WERI-Rb-1 (cell line): ENCODE data around the gene STPG4.
"Not testable (repeated sequence)": the region's sequence is repeated elsewhere in the genome, so short reads cannot be mapped to it uniquely, and the experiment has no call there.

Source experiments
- DNase-seq: peaks from one replicate; pipeline ENCODE4 v3.0.0-alpha.2; 2020
- H3K27ac ChIP-seq: fragments of 250-450 bp; sonication (Bioruptor Pico); 2 replicates; pipeline ENCODE4 v1.5.1; 2020; ENCODE audit warnings: mild to moderate bottlenecking, moderate library complexity
- H3K27me3 ChIP-seq: fragments of 250-450 bp; sonication (Bioruptor Pico); 2 replicates; pipeline ENCODE4 v1.5.1; 2021; ENCODE audit warnings: mild to moderate bottlenecking, low read depth, moderate library complexity; ENCODE audit not compliant: insufficient read depth, severe bottlenecking
- H3K36me3 ChIP-seq: fragments of 250-450 bp; sonication (Bioruptor Pico); 2 replicates; pipeline ENCODE4 v1.5.1; 2020; ENCODE audit warnings: mild to moderate bottlenecking, moderate library complexity
- H3K4me3 ChIP-seq: 2 replicates; pipeline ENCODE4 v1.5.1; 2011; ENCODE audit warnings: low read depth, mild to moderate bottlenecking, control low read depth, low read length
- H3K9me3 ChIP-seq: fragments of 250-450 bp; sonication (Bioruptor Pico); 2 replicates; pipeline ENCODE4 v1.5.1; 2021; ENCODE audit warnings: mild to moderate bottlenecking, moderate library complexity; ENCODE audit not compliant: severe bottlenecking
- TF ChIP-seq, protein P1 (sequence below): IDR thresholded peaks from 2 replicates; pipeline ENCODE4 v1.5.1; 2011; ENCODE audit warnings: low read depth, mild to moderate bottlenecking, control low read depth, inconsistent platforms, low read length

The STPG4 gene

DNA sequence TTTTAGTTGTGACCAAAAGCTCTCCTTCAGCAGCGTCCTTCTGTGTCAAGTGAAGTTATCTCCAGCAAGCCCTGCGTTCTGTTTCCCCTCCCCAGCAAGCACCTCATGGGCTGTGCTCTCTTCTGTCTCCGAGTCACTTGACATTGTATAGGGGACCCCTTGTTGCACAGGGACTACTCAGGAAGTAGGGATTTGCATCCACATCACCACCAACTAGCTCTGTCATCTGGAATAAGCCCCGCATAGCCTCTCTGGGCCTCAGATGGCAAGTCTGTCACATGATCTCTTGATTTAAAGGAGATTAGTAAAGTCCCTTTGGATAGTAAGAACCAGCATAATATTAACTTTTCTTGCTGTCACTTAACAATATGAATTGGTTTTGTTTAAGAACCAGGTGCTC, 32.0 kb upstream of the STPG4 start:
- Histone ChIP-seq H3K27ac (peak overlapping the region; percentile 57), H3K9me3 (no peaks in the 10 kb centered on the region), H3K27me3 (no peaks in the 10 kb centered on the region), H3K36me3 (no peaks in the 10 kb centered on the region), H3K4me3 (no peak overlapping the region)
- peak; percentile 87 for DNase-seq
- TF ChIP-seq, protein P1, sequence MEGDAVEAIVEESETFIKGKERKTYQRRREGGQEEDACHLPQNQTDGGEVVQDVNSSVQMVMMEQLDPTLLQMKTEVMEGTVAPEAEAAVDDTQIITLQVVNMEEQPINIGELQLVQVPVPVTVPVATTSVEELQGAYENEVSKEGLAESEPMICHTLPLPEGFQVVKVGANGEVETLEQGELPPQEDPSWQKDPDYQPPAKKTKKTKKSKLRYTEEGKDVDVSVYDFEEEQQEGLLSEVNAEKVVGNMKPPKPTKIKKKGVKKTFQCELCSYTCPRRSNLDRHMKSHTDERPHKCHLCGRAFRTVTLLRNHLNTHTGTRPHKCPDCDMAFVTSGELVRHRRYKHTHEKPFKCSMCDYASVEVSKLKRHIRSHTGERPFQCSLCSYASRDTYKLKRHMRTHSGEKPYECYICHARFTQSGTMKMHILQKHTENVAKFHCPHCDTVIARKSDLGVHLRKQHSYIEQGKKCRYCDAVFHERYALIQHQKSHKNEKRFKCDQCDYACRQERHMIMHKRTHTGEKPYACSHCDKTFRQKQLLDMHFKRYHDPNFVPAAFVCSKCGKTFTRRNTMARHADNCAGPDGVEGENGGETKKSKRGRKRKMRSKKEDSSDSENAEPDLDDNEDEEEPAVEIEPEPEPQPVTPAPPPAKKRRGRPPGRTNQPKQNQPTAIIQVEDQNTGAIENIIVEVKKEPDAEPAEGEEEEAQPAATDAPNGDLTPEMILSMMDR, result no peak

DNA sequence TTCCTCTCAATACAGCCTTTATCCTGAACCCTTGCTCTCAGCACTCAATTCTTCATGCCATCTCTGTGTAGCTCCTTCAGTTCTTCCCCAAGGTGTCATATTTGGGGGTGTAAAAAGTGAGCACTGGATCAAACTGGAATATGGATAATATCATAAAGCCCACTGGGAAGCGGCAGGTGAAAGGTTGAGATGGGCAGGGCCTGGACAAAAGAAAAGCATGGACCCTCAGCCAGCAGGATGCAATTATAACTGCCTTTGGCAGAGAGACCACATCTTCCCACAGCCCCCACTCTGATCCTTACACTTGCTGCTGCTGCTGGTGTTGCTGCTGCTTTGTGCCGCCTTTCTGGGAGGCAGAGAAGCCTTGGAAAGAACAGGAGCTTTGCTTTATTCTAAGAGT, 31.2 kb upstream of the STPG4 start:
- no peaks in the 10 kb centered on the region for H3K9me3 ChIP-seq
- H3K4me3 ChIP-seq, result no peak overlapping the region
- H3K27ac ChIP-seq, result peak overlapping the region; percentile 57
- H3K27me3 ChIP-seq, result no peaks in the 10 kb centered on the region
- DNase-seq, result no peak
- TF ChIP-seq, protein P1, result no peak
- no peaks in the 10 kb centered on the region for H3K36me3 ChIP-seq

DNA sequence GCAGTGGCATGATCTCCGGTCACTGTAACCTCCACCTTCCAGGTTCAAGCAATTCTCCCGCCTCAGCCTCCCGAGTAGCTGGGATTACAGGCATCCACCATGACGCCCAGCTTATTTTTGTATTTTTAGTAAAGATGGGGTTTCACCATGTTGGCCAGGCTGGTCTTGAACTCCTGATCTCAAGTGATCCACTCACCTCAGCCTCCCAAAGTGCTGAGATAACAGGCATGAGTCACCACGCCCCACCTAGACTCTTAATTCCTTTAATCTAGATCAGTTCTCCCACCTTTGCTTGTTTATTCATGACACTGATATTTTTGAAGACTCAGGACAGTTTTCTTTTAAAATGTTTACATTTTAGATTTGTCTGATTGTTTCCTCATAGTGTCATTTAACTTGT, 30.0 kb upstream of the STPG4 start:
- H3K27ac ChIP-seq, H3K36me3 ChIP-seq, H3K27me3 ChIP-seq, DNase-seq, H3K9me3 ChIP-seq, H3K4me3 ChIP-seq: not testable (repeated sequence)

DNA sequence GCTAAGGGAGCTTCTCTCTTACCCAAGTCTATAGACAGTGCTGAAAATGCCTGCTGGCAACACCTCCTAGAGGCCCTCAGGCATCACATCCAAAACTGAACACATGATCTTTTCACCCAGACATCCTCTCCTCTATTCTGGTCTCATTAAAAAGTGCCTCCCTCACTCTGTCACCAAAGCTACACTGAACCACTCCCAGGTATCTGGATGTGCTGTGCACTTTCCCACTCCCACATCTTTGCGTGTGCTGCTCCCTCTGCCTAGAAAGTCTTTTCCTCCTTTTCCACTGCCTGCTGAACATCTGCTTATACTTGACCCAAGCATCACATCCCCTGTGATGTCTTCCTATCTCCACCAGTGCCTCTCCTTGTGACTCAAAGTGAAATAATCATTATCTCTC, 26.1 kb upstream of the STPG4 start:
- H3K27ac ChIP-seq, result no peak overlapping the region
- DNase-seq, result no peak
- H3K4me3 ChIP-seq, result no peak overlapping the region
- peaks cover 1% of the 10 kb centered on the region for H3K36me3 ChIP-seq
- no peaks in the 10 kb centered on the region for H3K9me3 ChIP-seq
- H3K27me3 ChIP-seq, result no peaks in the 10 kb centered on the region
- TF ChIP-seq, protein P1, result no peak

DNA sequence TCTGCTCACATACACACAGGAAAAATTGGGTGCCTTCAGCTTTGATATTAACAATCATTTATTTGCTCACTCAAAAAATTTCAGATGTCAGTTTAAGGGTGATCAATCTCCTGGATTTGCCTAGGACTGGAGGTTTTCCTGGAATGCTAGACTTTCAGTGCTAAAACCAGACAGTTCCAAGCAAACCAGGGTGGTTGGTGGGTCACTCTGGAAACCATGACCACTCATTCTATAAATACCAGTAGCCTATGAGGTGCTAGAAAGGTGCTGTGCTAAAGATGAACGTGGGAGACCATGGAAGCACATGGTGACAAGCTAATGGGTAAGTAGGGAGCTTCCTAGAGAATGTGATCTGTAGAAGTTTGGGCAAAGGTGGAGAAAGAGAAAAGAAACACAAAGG, 25.4 kb upstream of the STPG4 start:
- no peaks in the 10 kb centered on the region for H3K9me3 ChIP-seq
- H3K4me3 ChIP-seq, result no peak overlapping the region
- H3K27ac ChIP-seq, result no peak overlapping the region
- TF ChIP-seq, protein P1, result no peak
- H3K36me3 ChIP-seq, result peaks cover 5% of the 10 kb centered on the region
- H3K27me3 ChIP-seq, result no peaks in the 10 kb centered on the region
- no peak for DNase-seq

DNA sequence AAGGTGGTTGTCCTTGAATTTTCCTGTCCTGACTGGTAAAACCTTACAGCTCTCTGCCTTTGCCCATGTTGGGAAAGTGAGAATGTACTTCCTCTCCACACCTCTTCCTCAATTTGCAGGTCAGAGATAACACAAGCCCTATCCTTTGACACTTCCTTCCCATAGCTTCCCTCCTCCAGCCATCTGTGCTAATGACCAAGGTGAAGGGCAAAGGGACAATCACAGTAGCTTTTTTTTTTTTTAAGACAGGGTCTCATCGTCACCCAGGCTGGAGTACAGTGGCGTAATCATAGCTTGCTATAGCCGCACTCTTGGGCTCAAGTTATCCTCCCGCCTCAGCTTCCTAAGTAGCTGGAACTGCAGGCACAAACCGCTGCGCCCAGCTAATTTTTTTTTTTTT, 24.3 kb upstream of the STPG4 start:
- TF ChIP-seq, protein P1, result no peak

DNA sequence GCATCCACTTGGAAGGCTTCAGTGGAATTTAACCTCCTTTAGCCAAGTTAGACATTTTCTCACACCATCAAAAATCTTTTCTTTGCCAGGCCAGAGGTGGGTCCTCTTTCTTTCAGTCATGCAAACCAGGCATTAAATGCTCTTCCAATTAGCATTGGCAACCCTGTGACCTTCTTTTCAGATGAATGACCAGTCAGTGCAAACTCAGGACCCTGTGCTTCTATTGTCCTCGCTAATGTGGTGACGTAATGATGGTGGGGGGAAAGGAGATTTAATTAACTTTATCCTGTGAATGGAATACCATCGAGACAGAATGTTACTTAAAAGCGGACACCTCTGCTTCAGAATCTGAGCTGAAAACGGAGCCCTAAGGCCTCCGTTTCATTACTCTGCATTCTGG, 23.2 kb upstream of the STPG4 start:
- Histone ChIP-seq H3K27me3 (no peaks in the 10 kb centered on the region), H3K9me3 (no peaks in the 10 kb centered on the region), H3K4me3 (no peak overlapping the region), H3K27ac (no peak overlapping the region), H3K36me3 (peaks cover 25% of the 10 kb centered on the region)
- TF ChIP-seq, protein P1, result no peak
- no peak for DNase-seq

More for the DNA sequence above, 24.3 kb upstream of the STPG4 start:
- Histone ChIP-seq H3K27me3 (no peaks in the 10 kb centered on the region), H3K9me3 (no peaks in the 10 kb centered on the region), H3K36me3 (peaks cover 15% of the 10 kb centered on the region), H3K4me3 (no peak overlapping the region), H3K27ac (no peak overlapping the region)
- DNase-seq, result no peak
